Naive thymus-derived CD8-positive, alpha-beta T cell (primary cell): ENCODE data around the gene ACTR3. TPM values are rescaled to one million over a fixed set of nuclear protein-coding genes. Genes with fewer than 3 reads are reported as not detected.

Experiments used
- ATAC-seq, 2 donors: fragments of 150-1000 bp; cut with Tn5 transposase in 1 of 2; sonication (Bioruptor Pico), chemical (Tn5 transposase) in 1 of 2; 1 replicate in 1 of 2; 2 replicates in 1 of 2; pipeline ENCODE4 v1.10.0; 2021; ENCODE audit warnings: mild to moderate bottlenecking in 2 of 2, moderate library complexity in 2 of 2
- POLR2A ChIA-PET: fragments of 350-600 bp; sonication (Branson Sonifier 250); formaldehyde crosslinking; loops from one replicate; lab custom pipeline; 2021; ENCODE audit warnings: antibody characterized with exemption; lab: Charles Lee
- DNase-seq, 10 donors: peaks; one replicate each; pipeline versions ENCODE4 v3.0.0 to v3.0.0-alpha.2; 2020 to 2022
- H3K27ac Mint-ChIP-seq, 10 donors: one replicate each; pipeline ENCODE4 v1.8.0; 2020 to 2022; ENCODE audit warnings: mild to moderate bottlenecking in 10 of 10, mixed read lengths in 10 of 10, moderate library complexity in 4 of 10, inconsistent platforms in 1 of 10
- H3K27me3 Mint-ChIP-seq, 5 donors: one replicate each; pipeline ENCODE4 v1.8.0; 2021 to 2022; ENCODE audit warnings: mixed read lengths in 5 of 5
- H3K36me3 Mint-ChIP-seq, 3 donors: one replicate each; pipeline ENCODE4 v1.8.0; 2020 to 2022; ENCODE audit warnings: mixed read lengths in 3 of 3, mild to moderate bottlenecking in 2 of 3, inconsistent platforms in 1 of 3
- H3K4me1 Mint-ChIP-seq, 4 donors: one replicate each; pipeline ENCODE4 v1.8.0; 2021 to 2022; ENCODE audit warnings: mixed read lengths in 4 of 4
- H3K4me3 Mint-ChIP-seq, 10 donors: one replicate each; pipeline ENCODE4 v1.8.0; 2020 to 2022; ENCODE audit warnings: mild to moderate bottlenecking in 10 of 10, mixed read lengths in 10 of 10, moderate library complexity in 6 of 10, inconsistent platforms in 1 of 10
- H3K9me3 Mint-ChIP-seq, 9 donors: one replicate each; pipeline ENCODE4 v1.8.0; 2020 to 2022; ENCODE audit warnings: mixed read lengths in 9 of 9, mild to moderate bottlenecking in 3 of 9, inconsistent platforms in 1 of 9, moderate library complexity in 1 of 9
- polyA plus RNA-seq, 3 donors: library from polyadenylated mRNA; unstranded; fragments of 300-500 nt; fragmentation: Illumina TruSeq; gene quantifications; one replicate each; pipeline ENCODE4 v1.2.3, GENCODE V29; 2021
- total RNA-seq, 8 experiments: library from RNA in 2 of 8; stranded (reverse) in 2 of 8; gene quantifications; one replicate each; pipeline ENCODE4 v1.2.3 and lab custom pipeline; 2021 to 2026

Gene ACTR3
- total and polyA plus RNA-seq, 5 experiments from 2014 or later, result 228 to 476 (median 390) TPM

GRCh38 chr2:113877711-113878598 is 11.9 kb upstream of the ACTR3 start:
- Mint-ChIP-seq H3K4me3 (peak overlapping the region in 7 of 10 donors; percentile 21 to 79 (median 65)), H3K36me3 (peaks cover 0 to 11% (median 6%) of the 10 kb centered on the region in 3 donors), H3K4me1 (peaks cover 16 to 57% (median 46%) of the 10 kb centered on the region in 4 donors), H3K27ac (peak overlapping the region; percentile 82 to 97 (median 92)), H3K27me3 (no peaks in the 10 kb centered on the region), H3K9me3 (no peaks in the 10 kb centered on the region)
- POLR2A ChIA-PET, result interaction anchor here (2.3 to 3.7 kb wide), 2 partner anchors 11 to 121 kb away, joined by 12 to 27 read pairs; partner anchors contain the start of genes ACTR3 and SLC35F5
- DNase-seq (no peak), ATAC-seq (no peak)

- Mint-ChIP-seq H3K9me3 (no peaks in the 10 kb centered on the region), H3K4me1 (peaks cover 15 to 50% (median 42%) of the 10 kb centered on the region in 4 donors), H3K4me3 (no peak overlapping the region), H3K27ac (peak overlapping the region in 4 of 10 donors; percentile 35 to 92 (median 48)), H3K27me3 (no peaks in the 10 kb centered on the region), H3K36me3 (peaks cover 0 to 12% (median 9%) of the 10 kb centered on the region in 3 donors)
- no peak for ATAC-seq
- POLR2A ChIA-PET, result interaction anchor here (0.6 kb wide), 1 partner anchor 14 kb away, joined by 5 read pairs; no protein-coding TSS in a partner anchor
- DNase-seq, result no peak
Measured at GRCh38 chr2:113878743-113879142, 11.1 kb upstream of the ACTR3 start.

- no peaks in the 10 kb centered on the region for H3K27me3 Mint-ChIP-seq
- no peak overlapping the region for H3K4me3 Mint-ChIP-seq
- H3K4me1 Mint-ChIP-seq, result peaks cover 11 to 44% (median 37%) of the 10 kb centered on the region in 4 donors
Measured at GRCh38 chr2:113879457-113879856, 10.4 kb upstream of the ACTR3 start.

GRCh38 chr2:113886479-113887008 is 3.3 kb upstream of the ACTR3 start:
- peak in 2 of 10 donors; percentile 11 to 26 for DNase-seq
- POLR2A ChIA-PET, result interaction anchor here (0.7 to 4.7 kb wide), 3 partner anchors 10 to 131 kb away, joined by 3 to 27 read pairs (median 4); partner anchors contain the start of gene SLC35F5
- Mint-ChIP-seq H3K36me3 (peaks cover 0 to 14% (median 13%) of the 10 kb centered on the region in 3 donors), H3K4me1 (peaks cover 29 to 54% (median 53%) of the 10 kb centered on the region in 4 donors), H3K9me3 (no peaks in the 10 kb centered on the region), H3K27ac (peak overlapping the region; percentile 54 to 94 (median 80)), H3K27me3 (no peaks in the 10 kb centered on the region), H3K4me3 (peak overlapping the region in 9 of 10 donors; percentile 54 to 96 (median 74))
- no peak for ATAC-seq

More at GRCh38 chr2:113879457-113879856, 10.4 kb upstream of the ACTR3 start:
- no peak for ATAC-seq
- Mint-ChIP-seq H3K9me3 (no peaks in the 10 kb centered on the region), H3K27ac (peak overlapping the region in 3 of 10 donors; percentile 31 to 92 (median 57)), H3K36me3 (peaks cover 0 to 16% (median 9%) of the 10 kb centered on the region in 3 donors)
- POLR2A ChIA-PET, result no interaction called here
- DNase-seq, result no peak

- Mint-ChIP-seq H3K27me3 (no peaks in the 10 kb centered on the region), H3K4me3 (peak overlapping the region; percentile 23 to 96 (median 74)), H3K36me3 (peaks cover 0 to 12% (median 9%) of the 10 kb centered on the region in 3 donors), H3K4me1 (peaks cover 29 to 61% (median 55%) of the 10 kb centered on the region in 4 donors), H3K27ac (peak overlapping the region; percentile 69 to 95 (median 85)), H3K9me3 (no peaks in the 10 kb centered on the region)
- DNase-seq (no peak), ATAC-seq (no peak)
- POLR2A ChIA-PET, result interaction anchor here (0.7 to 4.7 kb wide), 3 partner anchors 11 to 131 kb away, joined by 3 to 27 read pairs (median 4); partner anchors contain the start of gene SLC35F5
Measured at GRCh38 chr2:113887009-113887792, 2.7 kb upstream of the ACTR3 start.

- DNase-seq, result no peak
- peaks cover 35 to 77% (median 72%) of the 10 kb centered on the region in 4 donors for H3K4me1 Mint-ChIP-seq
- peak overlapping the region; percentile 83 to 98 (median 96) for H3K27ac Mint-ChIP-seq
- ATAC-seq, result no peak
- H3K4me3 Mint-ChIP-seq, result peak overlapping the region; percentile 92 to 99 (median 98)
- POLR2A ChIA-PET, result interaction anchor here (0.7 to 4.7 kb wide), 4 partner anchors 12 to 132 kb away, joined by 3 to 28 read pairs (median 15); partner anchors contain the start of gene SLC35F5
- H3K36me3 Mint-ChIP-seq, result peaks cover 0 to 25% (median 6%) of the 10 kb centered on the region in 3 donors
- no peaks in the 10 kb centered on the region for H3K9me3 Mint-ChIP-seq
- H3K27me3 Mint-ChIP-seq, result no peaks in the 10 kb centered on the region
Measured at GRCh38 chr2:113888641-113889470, 1.0 kb upstream of the ACTR3 start.

GRCh38 chr2:113890253-113891235 is 655 bp downstream of the ACTR3 start:
- H3K36me3 Mint-ChIP-seq, result peaks cover 0 to 42% (median 10%) of the 10 kb centered on the region in 3 donors
- POLR2A ChIA-PET, result interaction anchor here (0.6 to 4.7 kb wide), 3 partner anchors 14 to 134 kb away, joined by 3 to 28 read pairs (median 27); partner anchors contain the start of gene SLC35F5
- peak; percentile 57 to 65 for ATAC-seq

GRCh38 chr2:113891265-113891959 is 1.5 kb downstream of the ACTR3 start:
- peak in 1 of 2 donors; percentile 1 for ATAC-seq
- Mint-ChIP-seq H3K36me3 (peaks cover 0 to 50% (median 10%) of the 10 kb centered on the region in 3 donors), H3K27me3 (no peaks in the 10 kb centered on the region), H3K4me3 (peak overlapping the region; percentile 92 to 99 (median 98)), H3K9me3 (no peaks in the 10 kb centered on the region), H3K4me1 (peaks cover 48 to 87% (median 82%) of the 10 kb centered on the region in 4 donors), H3K27ac (peak overlapping the region; percentile 83 to 99 (median 98))
- POLR2A ChIA-PET, result interaction anchor here (3.3 kb wide), 1 partner anchor 135 kb away, joined by 28 read pairs; the partner anchor contains the start of gene SLC35F5
- no peak for DNase-seq

More at GRCh38 chr2:113890253-113891235, 655 bp downstream of the ACTR3 start:
- Mint-ChIP-seq H3K27ac (peak overlapping the region; percentile 83 to 99 (median 98)), H3K4me1 (peaks cover 44 to 84% (median 80%) of the 10 kb centered on the region in 4 donors), H3K4me3 (peak overlapping the region; percentile 92 to 99 (median 98)), H3K9me3 (no peaks in the 10 kb centered on the region), H3K27me3 (no peaks in the 10 kb centered on the region)
- DNase-seq, result peak; percentile 53 to 85 (median 72)

GRCh38 chr2:113892004-113892710 is 2.3 kb downstream of the ACTR3 start:
- peak overlapping the region in 8 of 10 donors; percentile 33 to 93 (median 68) for H3K27ac Mint-ChIP-seq
- no peak for ATAC-seq
- POLR2A ChIA-PET, result no interaction called here
- DNase-seq, result no peak
- H3K27me3 Mint-ChIP-seq, result no peaks in the 10 kb centered on the region
- peak overlapping the region; percentile 59 to 99 (median 86) for H3K4me3 Mint-ChIP-seq
- no peaks in the 10 kb centered on the region for H3K9me3 Mint-ChIP-seq
- peaks cover 0 to 56% (median 10%) of the 10 kb centered on the region in 3 donors for H3K36me3 Mint-ChIP-seq
- H3K4me1 Mint-ChIP-seq, result peaks cover 46 to 87% (median 82%) of the 10 kb centered on the region in 4 donors
